Keratinocyte (primary cell): ENCODE results near the gene PIGT. TPM values are rescaled to one million over a fixed set of nuclear protein-coding genes. Genes with fewer than 3 reads are reported as not detected.

Experiments used
- DNase-seq: peaks from one replicate; pipeline ENCODE4 v3.0.0-alpha.2; 2011; ENCODE audit warnings: low read depth, missing footprints, low spot score
- FAIRE-seq: peaks from 2 replicates; lab custom pipeline; 2011; peaks lifted over from hg19 to GRCh38; lab: Jason Lieb, UNC
- H2AFZ ChIP-seq: 2 replicates; pipeline ENCODE4 v1.6.0; 2012; ENCODE audit warnings: low read length, control low read depth, inconsistent platforms; ENCODE audit not compliant: control insufficient read depth
- H3K27ac ChIP-seq: 2 replicates; pipeline ENCODE4 v1.5.1; 2011; ENCODE audit warnings: low read length; ENCODE audit not compliant: control insufficient read depth, insufficient read depth
- H3K27me3 ChIP-seq: 3 replicates; pipeline ENCODE4 v1.6.0; 2011; ENCODE audit warnings: low read length; ENCODE audit not compliant: control insufficient read depth, insufficient read depth; ENCODE audit errors: extremely low read depth
- H3K36me3 ChIP-seq, 2 experiments: 2 replicates in 1 of 2; 3 replicates in 1 of 2; pipeline ENCODE4 v1.5.1; 2011; ENCODE audit warnings: low read length in 2 of 2, mild to moderate bottlenecking in 1 of 2; ENCODE audit not compliant: control insufficient read depth in 2 of 2, insufficient read depth in 2 of 2; ENCODE audit errors: extremely low read depth in 1 of 2
- H3K4me1 ChIP-seq: 3 replicates; pipeline ENCODE4 v1.5.1; 2011; ENCODE audit warnings: low read length; ENCODE audit not compliant: control insufficient read depth, insufficient read depth; ENCODE audit errors: extremely low read depth
- H3K4me2 ChIP-seq: 3 replicates; pipeline ENCODE4 v1.6.0; 2011; ENCODE audit warnings: low read depth, low read length; ENCODE audit not compliant: control insufficient read depth, insufficient read depth; ENCODE audit errors: extremely low read depth
- H3K4me3 ChIP-seq, 3 experiments: fragments of 200-600 bp in 1 of 3; sonication (generic) in 1 of 3; 2 replicates in 2 of 3; 3 replicates in 1 of 3; pipeline ENCODE4 v1.5.1; 2011 to 2016; ENCODE audit warnings: low read length in 3 of 3, mild to moderate bottlenecking in 3 of 3, control low read depth in 2 of 3, inconsistent platforms in 1 of 3, low read depth in 1 of 3, mixed read lengths in 1 of 3, mixed run types in 1 of 3, moderate library complexity in 1 of 3; ENCODE audit not compliant: control insufficient read depth in 2 of 3, insufficient read depth in 2 of 3; ENCODE audit errors: extremely low read depth in 1 of 3
- H3K79me2 ChIP-seq: 2 replicates; pipeline ENCODE4 v1.6.0; 2012; ENCODE audit warnings: low read length; ENCODE audit not compliant: control insufficient read depth, insufficient read depth
- H3K9ac ChIP-seq: 3 replicates; pipeline ENCODE4 v1.6.0; 2011; ENCODE audit warnings: low read length; ENCODE audit not compliant: control insufficient read depth, insufficient read depth; ENCODE audit errors: extremely low read depth
- H3K9me1 ChIP-seq: 3 replicates; pipeline ENCODE4 v1.6.0; 2011; ENCODE audit warnings: low read length; ENCODE audit not compliant: control insufficient read depth, insufficient read depth; ENCODE audit errors: extremely low read depth
- H3K9me3 ChIP-seq: 2 replicates; pipeline ENCODE4 v1.5.1; 2012; ENCODE audit warnings: low read depth, low read length; ENCODE audit not compliant: control insufficient read depth
- H4K20me1 ChIP-seq: 3 replicates; pipeline ENCODE4 v1.6.0; 2011; ENCODE audit warnings: low read length; ENCODE audit not compliant: control insufficient read depth, insufficient read depth; ENCODE audit errors: extremely low read depth
- CTCF ChIP-seq, 3 experiments: IDR thresholded peaks in 1 of 3; conservative IDR thresholded peaks in 1 of 3; optimal IDR thresholded peaks in 1 of 3; 2 replicates in 2 of 3; 3 replicates in 1 of 3; pipeline versions ENCODE3 to v1.5.1; 2011; ENCODE audit warnings: low read length in 3 of 3, mild to moderate bottlenecking in 3 of 3, moderate library complexity in 2 of 3, control low read depth in 1 of 3, inconsistent platforms in 1 of 3; ENCODE audit not compliant: insufficient read depth in 2 of 3; ENCODE audit errors: extremely low read depth in 1 of 3
- EZH2 ChIP-seq: IDR thresholded peaks from one replicate; pipeline ENCODE4 v1.6.1; 2012; ENCODE audit warnings: inconsistent platforms, mild to moderate bottlenecking, low read length, moderate library complexity
- dilution Hi-C: fragments of 300-500 bp; cut with MboI; formaldehyde crosslinking; loops from one replicate; pipeline ENCODE4 v1.7.0; 2020; ENCODE audit warnings: low sequenced_read_pairs; ENCODE audit not compliant: extremely low pct_ligation_motif_present
- polyA plus RNA-seq, 5 experiments: library from polyadenylated mRNA; depleted of rRNA in 3 of 5; stranded (reverse) in 3 of 5; stranded (forward) in 1 of 5; unstranded in 1 of 5; fragments of >200 nt; gene quantifications; 1 replicate in 1 of 5; 2 replicates in 3 of 5; 3 replicates in 1 of 5; pipeline versions ENCODE4 v1.2.1 to v1.2.3, GENCODE V29; 2011 to 2012; ENCODE audit warnings: missing spikeins in 2 of 5, low read depth in 1 of 5, low replicate concordance in 1 of 5

Gene PIGT
- polyA plus RNA-seq, 1 donor (not counting 4 experiments of a cell fraction or from before 2014, with no cell fraction given) = 26.5 TPM

GRCh38 chr20:45448270-45448669 lies 32.3 kb downstream of the PIGT start:
- H3K79me2 ChIP-seq = no peaks in the 10 kb centered on the region
- no peak overlapping the region for H3K4me2 ChIP-seq
- no peaks in the 10 kb centered on the region for H3K9me1 ChIP-seq
- TF ChIP-seq CTCF (optimal IDR thresholded peaks at IDR 0.05 in 1 of 3, IDR thresholded peaks at IDR 0.05 in 1 of 3, conservative IDR thresholded peaks at IDR 0.05 in 1 of 3; ENCODE audit: extremely low read depth in 1 of 3, insufficient read depth in 2 of 3, low read length in 3 of 3) = no peak
- no peak for TF ChIP-seq EZH2
- no peak overlapping the region for H3K4me3 ChIP-seq
- dilution Hi-C loops = no loop called here
- H3K36me3 ChIP-seq = no peaks in the 10 kb centered on the region
- H3K27me3 ChIP-seq = peaks cover 5% of the 10 kb centered on the region
- H3K4me1 ChIP-seq = no peaks in the 10 kb centered on the region
- no peak for DNase-seq
- no peak for FAIRE-seq
- H3K9me3 ChIP-seq = no peaks in the 10 kb centered on the region
- H3K9ac ChIP-seq = no peak overlapping the region
- no peak overlapping the region for H3K27ac ChIP-seq
- no peak overlapping the region for H2AFZ ChIP-seq
- H4K20me1 ChIP-seq = no peaks in the 10 kb centered on the region

- no peak overlapping the region for H3K9ac ChIP-seq
- no peak overlapping the region for H3K27ac ChIP-seq
- H3K9me1 ChIP-seq = no peaks in the 10 kb centered on the region
- DNase-seq (no peak), FAIRE-seq (no peak)
- H3K79me2 ChIP-seq = no peaks in the 10 kb centered on the region
- dilution Hi-C loops = no loop called here
- TF ChIP-seq CTCF (optimal IDR thresholded peaks at IDR 0.05 in 1 of 3, IDR thresholded peaks at IDR 0.05 in 1 of 3, conservative IDR thresholded peaks at IDR 0.05 in 1 of 3; ENCODE audit: extremely low read depth in 1 of 3, insufficient read depth in 2 of 3, low read length in 3 of 3) (no peak), EZH2 (no peak)
- no peak overlapping the region for H2AFZ ChIP-seq
- H3K4me2 ChIP-seq = no peak overlapping the region
- H3K36me3 ChIP-seq = no peaks in the 10 kb centered on the region
- peaks cover 5% of the 10 kb centered on the region for H3K27me3 ChIP-seq
- H3K9me3 ChIP-seq = no peaks in the 10 kb centered on the region
- no peak overlapping the region for H3K4me3 ChIP-seq
- no peaks in the 10 kb centered on the region for H4K20me1 ChIP-seq
- no peaks in the 10 kb centered on the region for H3K4me1 ChIP-seq
These were observed 33.6 kb downstream of the PIGT start for GRCh38 chr20:45449528-45449927.
